ENCODE data around the gene TXNRD1. TPM values are rescaled to one million over a fixed set of nuclear protein-coding genes. Genes with fewer than 3 reads are reported as not detected.

TXNRD1 gene
- total RNA-seq, 1 donor from 2014 or later, result 82.7 TPM

GRCh38 chr12:104334581-104334980, 119.0 kb downstream of the TXNRD1 start:
- H3K27me3 Mint-ChIP-seq (ENCODE audit: low read depth), result no peaks in the 10 kb centered on the region
- no peak for TF ChIP-seq CTCF (IDR thresholded peaks at IDR 0.05)
- no peak for DNase-seq (ENCODE audit: low spot score)
- H3K27ac Mint-ChIP-seq (ENCODE audit: unreplicated experiment), result no peak overlapping the region
- no peaks in the 10 kb centered on the region for H3K9me3 Mint-ChIP-seq (ENCODE audit: low read depth)
- peaks cover 9% of the 10 kb centered on the region for H3K4me1 Mint-ChIP-seq (ENCODE audit: low read depth)
- H3K36me3 Mint-ChIP-seq (ENCODE audit: low read depth), result peaks cover 14% of the 10 kb centered on the region
- no peak overlapping the region for H3K4me3 Mint-ChIP-seq (ENCODE audit: unreplicated experiment)

- TF ChIP-seq CTCF (IDR thresholded peaks at IDR 0.05), result no peak
- peaks cover 24% of the 10 kb centered on the region for H3K4me1 Mint-ChIP-seq (ENCODE audit: low read depth)
- DNase-seq (ENCODE audit: low spot score), result no peak
- H3K27ac Mint-ChIP-seq (ENCODE audit: unreplicated experiment), result no peak overlapping the region
- no peaks in the 10 kb centered on the region for H3K9me3 Mint-ChIP-seq (ENCODE audit: low read depth)
- peaks cover 15% of the 10 kb centered on the region for H3K36me3 Mint-ChIP-seq (ENCODE audit: low read depth)
- H3K4me3 Mint-ChIP-seq (ENCODE audit: unreplicated experiment), result no peak overlapping the region
- H3K27me3 Mint-ChIP-seq (ENCODE audit: low read depth), result no peaks in the 10 kb centered on the region
Observed at GRCh38 chr12:104336115-104336514, 120.5 kb downstream of the TXNRD1 start.

- TF ChIP-seq CTCF (IDR thresholded peaks at IDR 0.05), result no peak
- DNase-seq (ENCODE audit: low spot score), result no peak
- H3K4me1 Mint-ChIP-seq (ENCODE audit: low read depth), result peaks cover 25% of the 10 kb centered on the region
- H3K4me3 Mint-ChIP-seq (ENCODE audit: unreplicated experiment), result no peak overlapping the region
- H3K36me3 Mint-ChIP-seq (ENCODE audit: low read depth), result peaks cover 16% of the 10 kb centered on the region
- no peaks in the 10 kb centered on the region for H3K27me3 Mint-ChIP-seq (ENCODE audit: low read depth)
- no peak overlapping the region for H3K27ac Mint-ChIP-seq (ENCODE audit: unreplicated experiment)
- H3K9me3 Mint-ChIP-seq (ENCODE audit: low read depth), result no peaks in the 10 kb centered on the region
Observed at GRCh38 chr12:104337030-104337558, 121.5 kb downstream of the TXNRD1 start.

GRCh38 chr12:104339663-104340062, 124.1 kb downstream of the TXNRD1 start:
- Mint-ChIP-seq H3K4me1 (ENCODE audit: low read depth) (peaks cover 31% of the 10 kb centered on the region), H3K27me3 (ENCODE audit: low read depth) (no peaks in the 10 kb centered on the region), H3K9me3 (ENCODE audit: low read depth) (no peaks in the 10 kb centered on the region), H3K4me3 (ENCODE audit: unreplicated experiment) (no peak overlapping the region), H3K36me3 (ENCODE audit: low read depth) (peaks cover 21% of the 10 kb centered on the region), H3K27ac (ENCODE audit: unreplicated experiment) (peak overlapping the region; percentile 80)
- TF ChIP-seq CTCF (IDR thresholded peaks at IDR 0.05), result peak; percentile 62
- DNase-seq (ENCODE audit: low spot score), result no peak

- Mint-ChIP-seq H3K36me3 (ENCODE audit: low read depth) (peaks cover 17% of the 10 kb centered on the region), H3K4me3 (ENCODE audit: unreplicated experiment) (no peak overlapping the region), H3K4me1 (ENCODE audit: low read depth) (peaks cover 36% of the 10 kb centered on the region), H3K27me3 (ENCODE audit: low read depth) (no peaks in the 10 kb centered on the region), H3K9me3 (ENCODE audit: low read depth) (no peaks in the 10 kb centered on the region), H3K27ac (ENCODE audit: unreplicated experiment) (peak overlapping the region; percentile 80)
- DNase-seq (ENCODE audit: low spot score), result no peak
- no peak for TF ChIP-seq CTCF (IDR thresholded peaks at IDR 0.05)
Observed at GRCh38 chr12:104340177-104340576, 124.6 kb downstream of the TXNRD1 start.
